HepG2 (cell line): ENCODE measurements around the gene ZNF500. TPM values are rescaled to one million over a fixed set of nuclear protein-coding genes. Genes with fewer than 3 reads are reported as not detected.

ENCODE experiments used
- RARG ChIP-seq: sonication (generic); formaldehyde crosslinking; IDR thresholded peaks from 2 replicates; pipeline ENCODE4 v1.4.0; 2020; ENCODE audit warnings: low read depth, mild to moderate bottlenecking, missing genetic modification reagents
- polyA plus RNA-seq, 8 experiments: library from polyadenylated mRNA; depleted of rRNA in 3 of 8; stranded (reverse) in 7 of 8; unstranded in 1 of 8; fragments of >200 nt; fragmentation: Illumina TruSeq in 4 of 8; extraction: Trizol in 4 of 8; gene quantifications; 2 replicates each; pipeline versions ENCODE4 v1.2.1 to v1.2.3, GENCODE V29; 2011 to 2016; ENCODE audit warnings: low read depth in 4 of 8, missing spikeins in 1 of 8, mixed read lengths in 1 of 8; ENCODE audit not compliant: insufficient read depth in 1 of 8
- total RNA-seq, 5 experiments: library from RNA; depleted of rRNA; stranded (reverse); fragments of >200 nt; fragmentation: Illumina TruSeq; extraction: Trizol; gene quantifications; 2 replicates each; pipeline ENCODE4 v1.2.3, GENCODE V29; 2016; ENCODE audit warnings: low read depth in 1 of 5
- TF ChIP-seq, protein P1 (sequence below): sonication (generic); formaldehyde crosslinking; IDR thresholded peaks from one replicate; pipeline ENCODE4 v1.5.1; 2020; ENCODE audit warnings: mild to moderate bottlenecking, missing genetic modification reagents; ENCODE audit errors: not compliant biosample characterization
- TF ChIP-seq, protein P2 (sequence below): sonication (generic); formaldehyde crosslinking; conservative IDR thresholded peaks from 2 replicates; pipeline ENCODE4 v1.8.0; 2022; ENCODE audit warnings: low read depth, missing genetic modification reagents
- TF ChIP-seq, protein P3 (sequence below): fragments of 450-650 bp; IDR thresholded peaks from 2 replicates; pipeline ENCODE4 v1.6.1; 2016
- TF ChIP-seq, protein P4 (sequence below): sonication (generic); formaldehyde crosslinking; IDR thresholded peaks from 2 replicates; pipeline ENCODE4 v1.9.0; 2021; ENCODE audit warnings: mild to moderate bottlenecking, missing genetic modification reagents
- TF ChIP-seq, protein P5 (sequence below): IDR thresholded peaks from 2 replicates; pipeline ENCODE4 v1.6.1; 2016; ENCODE audit warnings: missing compliant biosample characterization, missing genetic modification reagents, borderline replicate concordance

ZNF500 gene
- total and polyA plus RNA-seq, 2 of the 13 experiments (the other 11 are each of a cell fraction or from before 2014, with no cell fraction given) = 6.1 to 12.2 TPM

DNA sequence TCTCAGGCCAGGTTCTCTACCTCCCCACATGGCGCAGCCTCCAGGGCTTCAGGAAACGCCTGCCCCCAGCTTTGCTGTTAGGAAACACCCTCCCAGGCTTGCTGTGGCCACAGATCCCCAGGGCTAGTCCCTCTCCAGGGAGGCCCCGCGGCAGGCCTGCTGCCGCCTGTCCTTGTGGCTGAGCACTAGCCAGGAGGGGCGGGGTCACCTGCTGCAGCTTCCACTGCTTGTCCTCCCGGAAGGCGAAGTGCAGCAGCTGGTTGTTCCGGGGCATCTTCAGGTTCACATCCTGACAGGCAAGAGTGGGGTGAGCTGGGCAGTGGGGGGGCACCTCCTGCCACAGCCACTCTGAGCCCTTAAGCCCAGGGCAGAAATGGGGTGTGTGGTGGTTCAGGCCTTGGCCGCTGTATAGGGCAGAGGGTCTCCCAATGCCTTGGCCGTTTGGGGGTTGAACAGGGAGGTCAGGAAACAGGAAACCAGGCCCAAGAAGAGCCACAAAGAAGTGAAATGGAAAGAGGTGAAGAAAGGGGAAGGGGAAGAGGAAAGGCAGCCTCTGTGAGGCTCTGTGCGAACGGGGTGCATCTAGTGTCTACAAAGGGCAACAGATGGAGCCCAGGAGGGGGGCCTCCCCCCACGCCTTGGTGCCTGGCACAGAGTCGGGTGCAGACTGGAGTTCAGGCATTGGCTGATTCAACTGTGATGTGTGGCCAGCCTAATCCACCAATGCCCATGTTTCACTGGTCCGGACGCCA is 33.5 kb upstream of the ZNF500 start (continued):
- TF ChIP-seq, protein P1, sequence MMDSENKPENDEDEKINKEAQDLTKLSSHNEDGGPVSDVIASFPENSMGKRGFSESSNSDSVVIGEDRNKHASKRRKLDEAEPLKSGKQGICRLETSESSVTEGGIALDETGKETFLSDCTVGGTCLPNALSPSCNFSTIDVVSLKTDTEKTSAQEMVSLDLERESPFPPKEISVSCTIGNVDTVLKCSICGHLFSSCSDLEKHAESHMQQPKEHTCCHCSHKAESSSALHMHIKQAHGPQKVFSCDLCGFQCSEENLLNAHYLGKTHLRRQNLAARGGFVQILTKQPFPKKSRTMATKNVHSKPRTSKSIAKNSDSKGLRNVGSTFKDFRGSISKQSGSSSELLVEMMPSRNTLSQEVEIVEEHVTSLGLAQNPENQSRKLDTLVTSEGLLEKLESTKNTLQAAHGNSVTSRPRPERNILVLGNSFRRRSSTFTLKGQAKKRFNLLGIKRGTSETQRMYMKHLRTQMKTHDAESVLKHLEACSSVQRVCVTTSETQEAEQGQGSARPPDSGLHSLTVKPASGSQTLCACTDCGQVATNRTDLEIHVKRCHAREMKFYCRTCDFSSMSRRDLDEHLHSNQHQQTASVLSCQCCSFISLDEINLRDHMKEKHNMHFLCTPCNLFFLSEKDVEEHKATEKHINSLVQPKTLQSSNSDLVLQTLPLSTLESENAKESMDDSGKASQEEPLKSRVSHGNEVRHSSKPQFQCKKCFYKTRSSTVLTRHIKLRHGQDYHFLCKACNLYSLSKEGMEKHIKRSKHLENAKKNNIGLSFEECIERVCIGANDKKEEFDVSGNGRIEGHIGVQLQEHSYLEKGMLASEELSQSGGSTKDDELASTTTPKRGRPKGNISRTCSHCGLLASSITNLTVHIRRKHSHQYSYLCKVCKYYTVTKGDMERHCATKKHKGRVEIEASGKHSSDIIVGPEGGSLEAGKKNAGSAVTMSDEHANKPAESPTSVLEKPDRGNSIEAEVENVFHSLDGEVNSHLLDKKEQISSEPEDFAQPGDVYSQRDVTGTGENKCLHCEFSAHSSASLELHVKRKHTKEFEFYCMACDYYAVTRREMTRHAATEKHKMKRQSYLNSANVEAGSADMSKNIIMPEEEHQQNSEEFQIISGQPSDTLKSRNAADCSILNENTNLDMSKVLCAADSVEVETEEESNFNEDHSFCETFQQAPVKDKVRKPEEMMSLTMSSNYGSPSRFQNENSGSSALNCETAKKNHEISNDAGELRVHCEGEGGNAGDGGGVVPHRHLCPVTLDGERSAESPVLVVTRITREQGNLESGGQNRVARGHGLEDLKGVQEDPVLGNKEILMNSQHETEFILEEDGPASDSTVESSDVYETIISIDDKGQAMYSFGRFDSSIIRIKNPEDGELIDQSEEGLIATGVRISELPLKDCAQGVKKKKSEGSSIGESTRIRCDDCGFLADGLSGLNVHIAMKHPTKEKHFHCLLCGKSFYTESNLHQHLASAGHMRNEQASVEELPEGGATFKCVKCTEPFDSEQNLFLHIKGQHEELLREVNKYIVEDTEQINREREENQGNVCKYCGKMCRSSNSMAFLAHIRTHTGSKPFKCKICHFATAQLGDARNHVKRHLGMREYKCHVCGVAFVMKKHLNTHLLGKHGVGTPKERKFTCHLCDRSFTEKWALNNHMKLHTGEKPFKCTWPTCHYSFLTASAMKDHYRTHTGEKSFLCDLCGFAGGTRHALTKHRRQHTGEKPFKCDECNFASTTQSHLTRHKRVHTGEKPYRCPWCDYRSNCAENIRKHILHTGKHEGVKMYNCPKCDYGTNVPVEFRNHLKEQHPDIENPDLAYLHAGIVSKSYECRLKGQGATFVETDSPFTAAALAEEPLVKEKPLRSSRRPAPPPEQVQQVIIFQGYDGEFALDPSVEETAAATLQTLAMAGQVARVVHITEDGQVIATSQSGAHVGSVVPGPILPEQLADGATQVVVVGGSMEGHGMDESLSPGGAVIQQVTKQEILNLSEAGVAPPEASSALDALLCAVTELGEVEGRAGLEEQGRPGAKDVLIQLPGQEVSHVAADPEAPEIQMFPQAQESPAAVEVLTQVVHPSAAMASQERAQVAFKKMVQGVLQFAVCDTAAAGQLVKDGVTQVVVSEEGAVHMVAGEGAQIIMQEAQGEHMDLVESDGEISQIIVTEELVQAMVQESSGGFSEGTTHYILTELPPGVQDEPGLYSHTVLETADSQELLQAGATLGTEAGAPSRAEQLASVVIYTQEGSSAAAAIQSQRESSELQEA (CRISPR knock-in tag) = no peak
- TF ChIP-seq, protein P2, sequence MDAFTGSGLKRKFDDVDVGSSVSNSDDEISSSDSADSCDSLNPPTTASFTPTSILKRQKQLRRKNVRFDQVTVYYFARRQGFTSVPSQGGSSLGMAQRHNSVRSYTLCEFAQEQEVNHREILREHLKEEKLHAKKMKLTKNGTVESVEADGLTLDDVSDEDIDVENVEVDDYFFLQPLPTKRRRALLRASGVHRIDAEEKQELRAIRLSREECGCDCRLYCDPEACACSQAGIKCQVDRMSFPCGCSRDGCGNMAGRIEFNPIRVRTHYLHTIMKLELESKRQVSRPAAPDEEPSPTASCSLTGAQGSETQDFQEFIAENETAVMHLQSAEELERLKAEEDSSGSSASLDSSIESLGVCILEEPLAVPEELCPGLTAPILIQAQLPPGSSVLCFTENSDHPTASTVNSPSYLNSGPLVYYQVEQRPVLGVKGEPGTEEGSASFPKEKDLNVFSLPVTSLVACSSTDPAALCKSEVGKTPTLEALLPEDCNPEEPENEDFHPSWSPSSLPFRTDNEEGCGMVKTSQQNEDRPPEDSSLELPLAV (CRISPR knock-in tag) = no peak
- TF ChIP-seq, protein P3, sequence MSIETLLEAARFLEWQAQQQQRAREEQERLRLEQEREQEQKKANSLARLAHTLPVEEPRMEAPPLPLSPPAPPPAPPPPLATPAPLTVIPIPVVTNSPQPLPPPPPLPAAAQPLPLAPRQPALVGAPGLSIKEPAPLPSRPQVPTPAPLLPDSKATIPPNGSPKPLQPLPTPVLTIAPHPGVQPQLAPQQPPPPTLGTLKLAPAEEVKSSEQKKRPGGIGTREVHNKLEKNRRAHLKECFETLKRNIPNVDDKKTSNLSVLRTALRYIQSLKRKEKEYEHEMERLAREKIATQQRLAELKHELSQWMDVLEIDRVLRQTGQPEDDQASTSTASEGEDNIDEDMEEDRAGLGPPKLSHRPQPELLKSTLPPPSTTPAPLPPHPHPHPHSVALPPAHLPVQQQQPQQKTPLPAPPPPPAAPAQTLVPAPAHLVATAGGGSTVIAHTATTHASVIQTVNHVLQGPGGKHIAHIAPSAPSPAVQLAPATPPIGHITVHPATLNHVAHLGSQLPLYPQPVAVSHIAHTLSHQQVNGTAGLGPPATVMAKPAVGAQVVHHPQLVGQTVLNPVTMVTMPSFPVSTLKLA = no peak
- TF ChIP-seq RARG = no peak
- TF ChIP-seq, protein P4, sequence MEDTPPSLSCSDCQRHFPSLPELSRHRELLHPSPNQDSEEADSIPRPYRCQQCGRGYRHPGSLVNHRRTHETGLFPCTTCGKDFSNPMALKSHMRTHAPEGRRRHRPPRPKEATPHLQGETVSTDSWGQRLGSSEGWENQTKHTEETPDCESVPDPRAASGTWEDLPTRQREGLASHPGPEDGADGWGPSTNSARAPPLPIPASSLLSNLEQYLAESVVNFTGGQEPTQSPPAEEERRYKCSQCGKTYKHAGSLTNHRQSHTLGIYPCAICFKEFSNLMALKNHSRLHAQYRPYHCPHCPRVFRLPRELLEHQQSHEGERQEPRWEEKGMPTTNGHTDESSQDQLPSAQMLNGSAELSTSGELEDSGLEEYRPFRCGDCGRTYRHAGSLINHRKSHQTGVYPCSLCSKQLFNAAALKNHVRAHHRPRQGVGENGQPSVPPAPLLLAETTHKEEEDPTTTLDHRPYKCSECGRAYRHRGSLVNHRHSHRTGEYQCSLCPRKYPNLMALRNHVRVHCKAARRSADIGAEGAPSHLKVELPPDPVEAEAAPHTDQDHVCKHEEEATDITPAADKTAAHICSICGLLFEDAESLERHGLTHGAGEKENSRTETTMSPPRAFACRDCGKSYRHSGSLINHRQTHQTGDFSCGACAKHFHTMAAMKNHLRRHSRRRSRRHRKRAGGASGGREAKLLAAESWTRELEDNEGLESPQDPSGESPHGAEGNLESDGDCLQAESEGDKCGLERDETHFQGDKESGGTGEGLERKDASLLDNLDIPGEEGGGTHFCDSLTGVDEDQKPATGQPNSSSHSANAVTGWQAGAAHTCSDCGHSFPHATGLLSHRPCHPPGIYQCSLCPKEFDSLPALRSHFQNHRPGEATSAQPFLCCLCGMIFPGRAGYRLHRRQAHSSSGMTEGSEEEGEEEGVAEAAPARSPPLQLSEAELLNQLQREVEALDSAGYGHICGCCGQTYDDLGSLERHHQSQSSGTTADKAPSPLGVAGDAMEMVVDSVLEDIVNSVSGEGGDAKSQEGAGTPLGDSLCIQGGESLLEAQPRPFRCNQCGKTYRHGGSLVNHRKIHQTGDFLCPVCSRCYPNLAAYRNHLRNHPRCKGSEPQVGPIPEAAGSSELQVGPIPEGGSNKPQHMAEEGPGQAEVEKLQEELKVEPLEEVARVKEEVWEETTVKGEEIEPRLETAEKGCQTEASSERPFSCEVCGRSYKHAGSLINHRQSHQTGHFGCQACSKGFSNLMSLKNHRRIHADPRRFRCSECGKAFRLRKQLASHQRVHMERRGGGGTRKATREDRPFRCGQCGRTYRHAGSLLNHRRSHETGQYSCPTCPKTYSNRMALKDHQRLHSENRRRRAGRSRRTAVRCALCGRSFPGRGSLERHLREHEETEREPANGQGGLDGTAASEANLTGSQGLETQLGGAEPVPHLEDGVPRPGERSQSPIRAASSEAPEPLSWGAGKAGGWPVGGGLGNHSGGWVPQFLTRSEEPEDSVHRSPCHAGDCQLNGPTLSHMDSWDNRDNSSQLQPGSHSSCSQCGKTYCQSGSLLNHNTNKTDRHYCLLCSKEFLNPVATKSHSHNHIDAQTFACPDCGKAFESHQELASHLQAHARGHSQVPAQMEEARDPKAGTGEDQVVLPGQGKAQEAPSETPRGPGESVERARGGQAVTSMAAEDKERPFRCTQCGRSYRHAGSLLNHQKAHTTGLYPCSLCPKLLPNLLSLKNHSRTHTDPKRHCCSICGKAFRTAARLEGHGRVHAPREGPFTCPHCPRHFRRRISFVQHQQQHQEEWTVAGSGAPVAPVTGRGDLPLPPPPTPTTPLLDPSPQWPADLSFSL (CRISPR knock-in tag) = no peak
- TF ChIP-seq, protein P5, sequence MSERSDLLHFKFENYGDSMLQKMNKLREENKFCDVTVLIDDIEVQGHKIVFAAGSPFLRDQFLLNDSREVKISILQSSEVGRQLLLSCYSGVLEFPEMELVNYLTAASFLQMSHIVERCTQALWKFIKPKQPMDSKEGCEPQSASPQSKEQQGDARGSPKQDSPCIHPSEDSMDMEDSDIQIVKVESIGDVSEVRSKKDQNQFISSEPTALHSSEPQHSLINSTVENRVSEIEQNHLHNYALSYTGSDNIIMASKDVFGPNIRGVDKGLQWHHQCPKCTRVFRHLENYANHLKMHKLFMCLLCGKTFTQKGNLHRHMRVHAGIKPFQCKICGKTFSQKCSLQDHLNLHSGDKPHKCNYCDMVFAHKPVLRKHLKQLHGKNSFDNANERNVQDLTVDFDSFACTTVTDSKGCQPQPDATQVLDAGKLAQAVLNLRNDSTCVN (CRISPR knock-in tag) = no peak
